Endothelial cell of umbilical vein (primary cell): ENCODE results near the gene MMD. TPM values are rescaled to one million over a fixed set of nuclear protein-coding genes. Genes with fewer than 3 reads are reported as not detected.

Experiments
- BruUV-seq: library from RNA; stranded (reverse); fragments of 400-500 nt; replicated peaks from 2 replicates; lab custom pipeline; 2021; lab: Mats Ljungman, UMichigan
- CTCF ChIA-PET: fragments of 300-600, 350-600 bp; sonication (Branson Sonifier 250); formaldehyde crosslinking; loops from one replicate; lab custom pipeline; 2021; ENCODE audit warnings: antibody characterized with exemption, inconsistent platforms; lab: Charles Lee
- POLR2A ChIA-PET: fragments of 300-600, 350-600 bp; sonication (Branson Sonifier 250); formaldehyde crosslinking; loops from one replicate; lab custom pipeline; 2021; ENCODE audit warnings: antibody characterized with exemption, inconsistent platforms; lab: Charles Lee
- DNase-seq: peaks from one replicate; pipeline ENCODE4 v3.0.0-alpha.2; 2011; ENCODE audit warnings: low read depth, low spot score
- FAIRE-seq: peaks from 2 replicates; lab custom pipeline; 2011; peaks lifted over from hg19 to GRCh38; lab: Jason Lieb, UNC
- H2AFZ ChIP-seq: 2 replicates; pipeline ENCODE4 v1.6.0; 2012; ENCODE audit warnings: low read depth, low read length, control low read depth, inconsistent platforms
- H3K27ac ChIP-seq: 2 replicates; pipeline ENCODE4 v1.5.1; 2011; ENCODE audit warnings: low read depth, mild to moderate bottlenecking, control low read depth, low read length, moderate library complexity; ENCODE audit not compliant: insufficient read depth
- H3K27me3 ChIP-seq, 2 experiments: 2 replicates each; pipeline versions ENCODE4 v1.6.0 to v1.6.1; 2011; ENCODE audit warnings: low read length in 2 of 2, mixed read lengths in 1 of 2; ENCODE audit not compliant: control insufficient read depth in 2 of 2, insufficient read depth in 2 of 2
- H3K36me3 ChIP-seq, 2 experiments: 2 replicates in 1 of 2; 3 replicates in 1 of 2; pipeline ENCODE4 v1.5.1; 2011; ENCODE audit warnings: low read length in 2 of 2, mild to moderate bottlenecking in 1 of 2, moderate library complexity in 1 of 2; ENCODE audit not compliant: control insufficient read depth in 2 of 2, insufficient read depth in 2 of 2; ENCODE audit errors: extremely low read depth in 1 of 2
- H3K4me1 ChIP-seq: 3 replicates; pipeline ENCODE4 v1.5.1; 2011; ENCODE audit warnings: mild to moderate bottlenecking, low read length; ENCODE audit not compliant: control insufficient read depth, insufficient read depth; ENCODE audit errors: extremely low read depth
- H3K4me2 ChIP-seq: 2 replicates; pipeline ENCODE4 v1.6.1; 2011; ENCODE audit warnings: low read length, control low read depth, mixed read lengths; ENCODE audit not compliant: insufficient read depth
- H3K4me3 ChIP-seq, 3 experiments: fragments of 200-600 bp in 1 of 3; sonication (generic), shearing (Covaris generic) in 1 of 3; replicated peaks in 1 of 3; 2 replicates each; pipeline ENCODE4 v1.5.1; 2011 to 2016; ENCODE audit warnings: control low read depth in 3 of 3, low read length in 3 of 3, mild to moderate bottlenecking in 2 of 3, inconsistent platforms in 1 of 3, low read depth in 1 of 3, moderate library complexity in 1 of 3; ENCODE audit not compliant: insufficient read depth in 1 of 3
- H3K79me2 ChIP-seq: 2 replicates; pipeline ENCODE4 v1.6.0; 2012; ENCODE audit warnings: low read length, inconsistent platforms; ENCODE audit not compliant: control insufficient read depth, insufficient read depth
- H3K9ac ChIP-seq: replicated peaks from 2 replicates; pipeline ENCODE3; 2011; ENCODE audit warnings: low read length, control low read depth; ENCODE audit not compliant: insufficient read depth; ENCODE audit errors: extremely low read depth
- H3K9me1 ChIP-seq: replicated peaks from 3 replicates; pipeline ENCODE4 v1.6.0; 2011; ENCODE audit warnings: mild to moderate bottlenecking, low read length; ENCODE audit not compliant: control insufficient read depth, insufficient read depth; ENCODE audit errors: extremely low read depth
- H3K9me3 ChIP-seq: replicated peaks from 2 replicates; pipeline ENCODE4 v1.5.1; 2012; ENCODE audit warnings: low read length, inconsistent platforms; ENCODE audit not compliant: control insufficient read depth, insufficient read depth
- H4K20me1 ChIP-seq: replicated peaks from 2 replicates; pipeline ENCODE3; 2011; ENCODE audit warnings: mild to moderate bottlenecking, low read length; ENCODE audit not compliant: control insufficient read depth, insufficient read depth; ENCODE audit errors: extremely low read depth
- EZH2 ChIP-seq: IDR thresholded peaks from 2 replicates; pipeline ENCODE4 v1.6.1; 2012; ENCODE audit warnings: borderline replicate concordance, low read depth, mild to moderate bottlenecking, moderate library complexity, low read length, inconsistent platforms; ENCODE audit not compliant: severe bottlenecking
- FOS ChIP-seq: IDR thresholded peaks from 2 replicates; pipeline ENCODE4 v1.6.1; 2011; ENCODE audit warnings: mild to moderate bottlenecking, low read length, moderate library complexity, borderline replicate concordance; ENCODE audit not compliant: insufficient read depth
- GATA2 ChIP-seq: IDR thresholded peaks from 2 replicates; pipeline ENCODE4 v1.7.0; 2011; ENCODE audit warnings: low read depth, mild to moderate bottlenecking, moderate library complexity, mixed read lengths, low read length; ENCODE audit not compliant: insufficient read length, insufficient read depth
- JUN ChIP-seq: IDR thresholded peaks from 2 replicates; pipeline ENCODE4 v1.6.1; 2011; ENCODE audit warnings: borderline replicate concordance, low read depth; ENCODE audit not compliant: insufficient read length, insufficient read depth
- MYC ChIP-seq: IDR thresholded peaks from one replicate; pipeline ENCODE4 v1.6.1; 2011; ENCODE audit warnings: mild to moderate bottlenecking, low read depth, low read length
- POLR2A ChIP-seq: IDR thresholded peaks from 2 replicates; pipeline ENCODE4 v1.6.1; 2012; ENCODE audit warnings: low read depth, mild to moderate bottlenecking, control low read depth, low read length
- POLR2AphosphoS5 ChIP-seq: IDR thresholded peaks from 2 replicates; pipeline ENCODE4 v1.6.1; 2012; ENCODE audit warnings: low read depth, mild to moderate bottlenecking, control low read depth, low read length, moderate library complexity; ENCODE audit not compliant: insufficient read depth
- dilution Hi-C: fragments of 300-500 bp; cut with MboI; formaldehyde crosslinking; loops from one replicate; pipeline ENCODE4 v1.15.0; 2019; ENCODE audit warnings: low sequenced_read_pairs; ENCODE audit not compliant: extremely low pct_ligation_motif_present
- intact Hi-C: fragments of 100-400 bp; cut with micrococcal nuclease; formaldehyde crosslinking; loops from one replicate; pipeline ENCODE4 v1.10.0; 2022
- polyA plus RNA-seq, 4 experiments: library from polyadenylated mRNA; depleted of rRNA in 3 of 4; stranded (reverse) in 3 of 4; unstranded in 1 of 4; fragments of >200 nt; gene quantifications; 2 replicates each; pipeline versions ENCODE4 v1.2.1 to v1.2.3, GENCODE V29; 2011 to 2012; ENCODE audit warnings: missing spikeins in 1 of 4
- total RNA-seq: library from RNA; stranded (reverse); gene quantifications from 2 replicates; pipeline ENCODE4 v1.2.3, GENCODE V29; 2021
- TF ChIP-seq, protein P1 (sequence below): IDR thresholded peaks from 2 replicates; pipeline ENCODE4 v1.6.1; 2011; ENCODE audit not compliant: insufficient read depth, insufficient read length
- TF ChIP-seq, protein P2 (sequence below), 2 donors: IDR thresholded peaks; 1 replicate in 1 of 2; 2 replicates in 1 of 2; pipeline ENCODE4 v1.5.1; 2011; ENCODE audit warnings: low read length in 2 of 2, mild to moderate bottlenecking in 2 of 2, moderate library complexity in 2 of 2, control low read depth in 1 of 2, inconsistent platforms in 1 of 2, low read depth in 1 of 2; ENCODE audit not compliant: insufficient read depth in 1 of 2; ENCODE audit errors: extremely low read depth in 1 of 2

MMD gene
- total and polyA plus RNA-seq, 2 donors (not counting 3 experiments of a cell fraction or from before 2014, with no cell fraction given) = 5.6 to 9.3 TPM

DNA sequence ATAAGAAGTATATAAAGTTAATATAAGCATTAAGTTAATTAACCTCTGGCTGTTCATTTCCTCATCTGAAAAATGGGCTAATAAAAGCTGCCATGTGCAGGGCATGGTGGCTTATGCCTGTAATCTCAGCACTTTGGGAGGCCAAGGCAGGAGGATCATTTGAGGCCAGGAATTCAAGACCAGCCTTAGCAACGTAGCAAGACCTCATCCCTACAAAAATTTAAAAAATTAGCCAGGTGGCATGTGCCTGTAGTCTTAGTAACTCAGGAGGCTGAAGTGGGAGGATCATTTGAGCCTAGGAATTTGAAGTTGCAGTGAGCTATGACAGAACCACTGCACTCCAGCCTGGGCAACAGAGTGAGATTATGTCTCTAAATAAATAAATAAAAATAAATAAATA lies 40.6 kb upstream of the MMD start:
- H3K9me3 ChIP-seq = no peaks in the 10 kb centered on the region
- H3K27me3 ChIP-seq = no peaks in the 10 kb centered on the region
- TF ChIP-seq MYC = no peak
- TF ChIP-seq FOS = no peak
- TF ChIP-seq, protein P1, sequence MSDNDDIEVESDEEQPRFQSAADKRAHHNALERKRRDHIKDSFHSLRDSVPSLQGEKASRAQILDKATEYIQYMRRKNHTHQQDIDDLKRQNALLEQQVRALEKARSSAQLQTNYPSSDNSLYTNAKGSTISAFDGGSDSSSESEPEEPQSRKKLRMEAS = no peak
- TF ChIP-seq POLR2A = no peak
- TF ChIP-seq JUN = no peak
- TF ChIP-seq POLR2AphosphoS5 = no peak
- TF ChIP-seq EZH2 = no peak
- no peak for TF ChIP-seq GATA2
- TF ChIP-seq, protein P2, sequence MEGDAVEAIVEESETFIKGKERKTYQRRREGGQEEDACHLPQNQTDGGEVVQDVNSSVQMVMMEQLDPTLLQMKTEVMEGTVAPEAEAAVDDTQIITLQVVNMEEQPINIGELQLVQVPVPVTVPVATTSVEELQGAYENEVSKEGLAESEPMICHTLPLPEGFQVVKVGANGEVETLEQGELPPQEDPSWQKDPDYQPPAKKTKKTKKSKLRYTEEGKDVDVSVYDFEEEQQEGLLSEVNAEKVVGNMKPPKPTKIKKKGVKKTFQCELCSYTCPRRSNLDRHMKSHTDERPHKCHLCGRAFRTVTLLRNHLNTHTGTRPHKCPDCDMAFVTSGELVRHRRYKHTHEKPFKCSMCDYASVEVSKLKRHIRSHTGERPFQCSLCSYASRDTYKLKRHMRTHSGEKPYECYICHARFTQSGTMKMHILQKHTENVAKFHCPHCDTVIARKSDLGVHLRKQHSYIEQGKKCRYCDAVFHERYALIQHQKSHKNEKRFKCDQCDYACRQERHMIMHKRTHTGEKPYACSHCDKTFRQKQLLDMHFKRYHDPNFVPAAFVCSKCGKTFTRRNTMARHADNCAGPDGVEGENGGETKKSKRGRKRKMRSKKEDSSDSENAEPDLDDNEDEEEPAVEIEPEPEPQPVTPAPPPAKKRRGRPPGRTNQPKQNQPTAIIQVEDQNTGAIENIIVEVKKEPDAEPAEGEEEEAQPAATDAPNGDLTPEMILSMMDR (IDR thresholded peaks at IDR 0.05; ENCODE audit: extremely low read depth in 1 of 2, insufficient read depth in 1 of 2, low read depth in 1 of 2, low read length in 2 of 2) = no peak
- dilution Hi-C loops (no loop called here), intact Hi-C loops (no loop called here)
- no peak overlapping the region for H3K4me2 ChIP-seq
- H3K9ac ChIP-seq = no peak overlapping the region
- H4K20me1 ChIP-seq = no peaks in the 10 kb centered on the region
- H3K4me3 ChIP-seq = no peak overlapping the region
- DNase-seq (no peak), FAIRE-seq (no peak)
- H3K79me2 ChIP-seq = no peaks in the 10 kb centered on the region
- no TSS peak for BruUV-seq
- no peaks in the 10 kb centered on the region for H3K36me3 ChIP-seq
- ChIA-PET CTCF (no interaction called here), POLR2A (no interaction called here)
- H3K27ac ChIP-seq = no peak overlapping the region
- H3K4me1 ChIP-seq = no peaks in the 10 kb centered on the region
- H2AFZ ChIP-seq = no peak overlapping the region
- no peaks in the 10 kb centered on the region for H3K9me1 ChIP-seq
